Measurements from ENCODE around the gene STK10.

STK10 gene

GRCh38 chr5:172078726-172079345, 109.2 kb downstream of the STK10 start:
- no peak for DNase-seq
- H3K9me3 ChIP-seq (ENCODE audit: control insufficient read depth, low read length) = no peaks in the 10 kb centered on the region
- peak overlapping the region; percentile 27 for H3K27ac ChIP-seq (ENCODE audit: insufficient read depth, low read length, poor library complexity, severe bottlenecking)
- H3K27me3 ChIP-seq (replicated peaks; ENCODE audit: control insufficient read depth, insufficient read depth, low read length, poor library complexity, severe bottlenecking) = no peaks in the 10 kb centered on the region
- H3K36me3 ChIP-seq (ENCODE audit: control insufficient read depth, insufficient read depth, low read length) = peaks cover 76% of the 10 kb centered on the region
- H3K4me1 ChIP-seq (ENCODE audit: control insufficient read depth, insufficient read depth, low read length, poor library complexity, severe bottlenecking) = no peaks in the 10 kb centered on the region
- H3K4me3 ChIP-seq (ENCODE audit: insufficient read depth, low read depth, low read length, poor library complexity, severe bottlenecking) = no peak overlapping the region

DNA sequence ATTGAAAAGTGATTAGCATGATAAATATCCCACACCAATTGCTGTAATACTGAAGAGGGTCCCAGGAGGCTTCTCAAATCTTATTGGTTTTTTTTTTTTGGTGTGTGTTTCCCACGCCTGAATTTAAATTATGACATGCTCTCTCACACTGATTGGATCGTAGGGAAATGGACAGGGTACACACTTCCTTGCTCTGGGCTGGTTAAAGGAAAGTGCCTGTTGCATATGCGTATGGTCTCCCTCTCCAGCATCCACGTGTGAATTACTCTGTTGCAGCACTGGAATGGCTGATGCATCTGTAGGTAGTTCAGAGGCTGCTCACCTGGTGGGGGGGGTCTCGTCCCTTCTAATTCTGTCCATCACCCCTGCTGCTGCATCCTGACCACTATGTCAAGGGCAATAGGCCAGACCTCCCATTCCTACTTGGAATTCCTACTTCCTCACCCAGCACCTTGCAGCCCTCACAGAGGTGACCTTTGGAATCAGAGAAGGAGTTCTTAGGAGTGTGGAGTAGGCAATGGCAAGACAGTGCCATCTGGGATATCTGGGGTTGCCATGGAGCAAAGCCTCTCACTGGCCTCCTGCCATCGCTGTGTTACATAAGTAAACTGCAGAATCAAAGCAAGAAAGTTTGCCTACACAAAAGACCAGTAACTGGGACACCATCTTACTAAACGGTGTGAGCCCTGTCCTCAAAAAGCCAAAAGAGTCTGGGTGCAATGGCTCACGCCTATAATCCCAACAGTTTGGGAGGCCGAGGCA, 110.2 kb downstream of the STK10 start:
- H3K4me1 ChIP-seq (ENCODE audit: control insufficient read depth, insufficient read depth, low read length, poor library complexity, severe bottlenecking) = no peaks in the 10 kb centered on the region
- peaks cover 73% of the 10 kb centered on the region for H3K36me3 ChIP-seq (ENCODE audit: control insufficient read depth, insufficient read depth, low read length)
- no peaks in the 10 kb centered on the region for H3K27me3 ChIP-seq (replicated peaks; ENCODE audit: control insufficient read depth, insufficient read depth, low read length, poor library complexity, severe bottlenecking)
- DNase-seq = no peak
- no peak overlapping the region for H3K27ac ChIP-seq (ENCODE audit: insufficient read depth, low read length, poor library complexity, severe bottlenecking)
- H3K4me3 ChIP-seq (ENCODE audit: insufficient read depth, low read depth, low read length, poor library complexity, severe bottlenecking) = no peak overlapping the region
- no peaks in the 10 kb centered on the region for H3K9me3 ChIP-seq (ENCODE audit: control insufficient read depth, low read length)

DNA sequence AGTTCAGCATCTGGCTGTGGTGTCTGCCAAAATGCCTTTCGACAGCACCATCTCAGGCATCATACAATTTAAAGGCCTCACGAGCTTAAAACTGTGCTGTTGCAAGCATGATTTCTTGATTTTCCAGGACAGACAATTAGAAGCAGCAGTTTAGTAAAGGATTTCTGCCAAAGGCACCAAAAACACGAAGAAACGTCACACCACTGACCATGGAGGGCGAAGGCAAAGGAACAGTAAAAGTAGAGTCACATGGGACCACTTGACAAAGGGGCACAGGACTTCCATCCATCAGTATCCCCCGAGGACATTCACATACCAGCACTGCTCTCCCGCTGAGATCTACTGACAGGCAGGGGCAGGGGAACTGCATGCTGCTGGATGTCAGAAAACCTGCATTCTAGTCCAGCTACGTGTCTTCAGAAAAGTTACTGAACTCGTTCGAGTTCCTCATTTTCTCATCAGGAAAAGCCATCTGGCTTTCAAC, 111.2 kb downstream of the STK10 start:
- H3K27ac ChIP-seq (ENCODE audit: insufficient read depth, low read length, poor library complexity, severe bottlenecking) = no peak overlapping the region
- no peak for DNase-seq
- no peak overlapping the region for H3K4me3 ChIP-seq (ENCODE audit: insufficient read depth, low read depth, low read length, poor library complexity, severe bottlenecking)
- no peaks in the 10 kb centered on the region for H3K27me3 ChIP-seq (replicated peaks; ENCODE audit: control insufficient read depth, insufficient read depth, low read length, poor library complexity, severe bottlenecking)
- H3K4me1 ChIP-seq (ENCODE audit: control insufficient read depth, insufficient read depth, low read length, poor library complexity, severe bottlenecking) = no peaks in the 10 kb centered on the region
- H3K9me3 ChIP-seq (ENCODE audit: control insufficient read depth, low read length) = no peaks in the 10 kb centered on the region
- H3K36me3 ChIP-seq (ENCODE audit: control insufficient read depth, insufficient read depth, low read length) = peaks cover 63% of the 10 kb centered on the region

DNA sequence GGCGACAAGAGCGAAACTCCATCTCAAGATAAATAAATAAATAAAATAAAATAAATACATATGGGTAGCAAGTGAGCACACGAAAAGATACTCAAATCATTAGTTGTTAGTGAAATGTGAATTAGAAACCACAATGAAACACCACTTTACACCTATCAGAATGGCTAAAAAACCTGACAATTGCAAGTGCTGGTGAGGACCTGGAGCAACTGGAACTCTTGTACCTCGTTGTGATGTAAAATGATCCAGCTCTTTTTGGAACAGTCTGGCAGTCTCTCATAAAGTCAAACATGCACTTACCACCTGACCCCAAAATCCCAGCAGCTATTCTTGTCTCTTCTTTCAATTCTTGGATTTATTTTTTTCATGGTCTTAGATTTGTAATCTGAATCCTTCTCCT, 112.4 kb downstream of the STK10 start:
- H3K9me3 ChIP-seq (ENCODE audit: control insufficient read depth, low read length) = no peaks in the 10 kb centered on the region
- H3K36me3 ChIP-seq (ENCODE audit: control insufficient read depth, insufficient read depth, low read length) = peaks cover 53% of the 10 kb centered on the region
- H3K27ac ChIP-seq (ENCODE audit: insufficient read depth, low read length, poor library complexity, severe bottlenecking) = no peak overlapping the region
- H3K27me3 ChIP-seq (replicated peaks; ENCODE audit: control insufficient read depth, insufficient read depth, low read length, poor library complexity, severe bottlenecking) = no peaks in the 10 kb centered on the region
- no peak overlapping the region for H3K4me3 ChIP-seq (ENCODE audit: insufficient read depth, low read depth, low read length, poor library complexity, severe bottlenecking)
- no peak for DNase-seq
- peaks cover 7% of the 10 kb centered on the region for H3K4me1 ChIP-seq (ENCODE audit: control insufficient read depth, insufficient read depth, low read length, poor library complexity, severe bottlenecking)

GRCh38 chr5:172074896-172075295, 113.1 kb downstream of the STK10 start:
- Histone ChIP-seq H3K4me3 (ENCODE audit: insufficient read depth, low read depth, low read length, poor library complexity, severe bottlenecking) (no peak overlapping the region), H3K4me1 (ENCODE audit: control insufficient read depth, insufficient read depth, low read length, poor library complexity, severe bottlenecking) (peaks cover 10% of the 10 kb centered on the region), H3K27ac (ENCODE audit: insufficient read depth, low read length, poor library complexity, severe bottlenecking) (no peak overlapping the region), H3K36me3 (ENCODE audit: control insufficient read depth, insufficient read depth, low read length) (peaks cover 45% of the 10 kb centered on the region), H3K9me3 (ENCODE audit: control insufficient read depth, low read length) (no peaks in the 10 kb centered on the region), H3K27me3 (replicated peaks; ENCODE audit: control insufficient read depth, insufficient read depth, low read length, poor library complexity, severe bottlenecking) (no peaks in the 10 kb centered on the region)
- DNase-seq = no peak

DNA sequence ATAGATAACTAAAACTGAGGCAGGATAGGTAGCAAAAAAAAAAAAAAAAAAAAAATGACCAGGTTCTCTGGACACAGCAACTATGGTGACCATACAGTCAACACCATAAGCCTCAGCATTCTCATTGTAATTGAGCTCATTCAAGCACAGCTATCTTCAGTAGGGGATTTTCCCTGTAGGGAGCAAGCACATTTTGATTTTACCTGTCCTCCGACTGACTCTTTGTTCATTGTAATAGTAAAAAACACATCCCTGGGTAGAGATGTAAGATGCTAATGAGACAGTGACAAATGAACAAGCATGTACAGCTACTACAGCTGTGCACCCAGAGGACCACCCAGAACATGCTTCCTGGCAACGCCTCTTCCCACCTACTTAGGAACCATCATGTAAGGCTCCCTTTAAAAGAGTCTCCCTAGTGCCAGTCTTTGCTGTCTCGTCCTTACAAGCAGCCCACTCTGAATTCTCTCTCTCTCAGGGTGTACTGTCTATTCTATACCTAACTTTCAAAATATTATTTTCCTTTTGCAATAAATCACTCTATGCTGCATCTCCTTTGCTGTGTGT, 116.6 kb downstream of the STK10 start:
- no peak for DNase-seq
- H3K9me3 ChIP-seq (ENCODE audit: control insufficient read depth, low read length) = no peaks in the 10 kb centered on the region
- peak overlapping the region; percentile 23 for H3K27ac ChIP-seq (ENCODE audit: insufficient read depth, low read length, poor library complexity, severe bottlenecking)
- no peaks in the 10 kb centered on the region for H3K27me3 ChIP-seq (replicated peaks; ENCODE audit: control insufficient read depth, insufficient read depth, low read length, poor library complexity, severe bottlenecking)
- peaks cover 31% of the 10 kb centered on the region for H3K4me1 ChIP-seq (ENCODE audit: control insufficient read depth, insufficient read depth, low read length, poor library complexity, severe bottlenecking)
- no peak overlapping the region for H3K4me3 ChIP-seq (ENCODE audit: insufficient read depth, low read depth, low read length, poor library complexity, severe bottlenecking)
- peaks cover 15% of the 10 kb centered on the region for H3K36me3 ChIP-seq (ENCODE audit: control insufficient read depth, insufficient read depth, low read length)

GRCh38 chr5:172065431-172066065, 122.5 kb downstream of the STK10 start:
- Histone ChIP-seq H3K36me3 (ENCODE audit: control insufficient read depth, insufficient read depth, low read length) (peaks cover 48% of the 10 kb centered on the region), H3K9me3 (ENCODE audit: control insufficient read depth, low read length) (no peaks in the 10 kb centered on the region), H3K27ac (ENCODE audit: insufficient read depth, low read length, poor library complexity, severe bottlenecking) (peak overlapping the region; percentile 79), H3K4me3 (ENCODE audit: insufficient read depth, low read depth, low read length, poor library complexity, severe bottlenecking) (no peak overlapping the region), H3K27me3 (replicated peaks; ENCODE audit: control insufficient read depth, insufficient read depth, low read length, poor library complexity, severe bottlenecking) (no peaks in the 10 kb centered on the region), H3K4me1 (ENCODE audit: control insufficient read depth, insufficient read depth, low read length, poor library complexity, severe bottlenecking) (peaks cover 39% of the 10 kb centered on the region)
- DNase-seq = no peak

- H3K4me1 ChIP-seq (ENCODE audit: control insufficient read depth, insufficient read depth, low read length, poor library complexity, severe bottlenecking) = peaks cover 35% of the 10 kb centered on the region
- DNase-seq = no peak
- peaks cover 55% of the 10 kb centered on the region for H3K36me3 ChIP-seq (ENCODE audit: control insufficient read depth, insufficient read depth, low read length)
- H3K27ac ChIP-seq (ENCODE audit: insufficient read depth, low read length, poor library complexity, severe bottlenecking) = no peak overlapping the region
- no peak overlapping the region for H3K4me3 ChIP-seq (ENCODE audit: insufficient read depth, low read depth, low read length, poor library complexity, severe bottlenecking)
- no peaks in the 10 kb centered on the region for H3K27me3 ChIP-seq (replicated peaks; ENCODE audit: control insufficient read depth, insufficient read depth, low read length, poor library complexity, severe bottlenecking)
- no peaks in the 10 kb centered on the region for H3K9me3 ChIP-seq (ENCODE audit: control insufficient read depth, low read length)
Measured at GRCh38 chr5:172064766-172065165, 123.3 kb downstream of the STK10 start.

DNA sequence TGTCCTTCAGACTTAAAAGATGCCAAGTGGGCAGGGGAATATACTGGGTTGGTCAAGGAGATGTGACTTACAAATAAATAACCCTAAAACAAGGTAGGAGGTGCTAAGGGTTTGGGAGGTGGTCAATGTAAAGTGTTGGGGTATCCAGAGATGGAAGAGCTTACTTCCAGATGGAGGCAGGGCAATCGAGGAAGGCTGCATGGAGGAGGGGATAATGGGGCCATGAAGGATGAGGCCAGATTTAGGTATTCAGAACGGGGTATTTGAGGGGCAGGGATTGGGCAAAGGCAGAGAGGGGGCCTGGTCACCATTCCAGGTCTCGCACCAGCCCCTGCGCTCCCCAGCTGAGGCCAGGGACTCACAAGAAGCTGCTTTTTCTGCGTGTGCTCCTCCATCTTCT, 123.7 kb downstream of the STK10 start:
- Histone ChIP-seq H3K4me1 (ENCODE audit: control insufficient read depth, insufficient read depth, low read length, poor library complexity, severe bottlenecking) (peaks cover 31% of the 10 kb centered on the region), H3K27ac (ENCODE audit: insufficient read depth, low read length, poor library complexity, severe bottlenecking) (no peak overlapping the region), H3K4me3 (ENCODE audit: insufficient read depth, low read depth, low read length, poor library complexity, severe bottlenecking) (no peak overlapping the region), H3K36me3 (ENCODE audit: control insufficient read depth, insufficient read depth, low read length) (peaks cover 59% of the 10 kb centered on the region), H3K9me3 (ENCODE audit: control insufficient read depth, low read length) (no peaks in the 10 kb centered on the region), H3K27me3 (replicated peaks; ENCODE audit: control insufficient read depth, insufficient read depth, low read length, poor library complexity, severe bottlenecking) (no peaks in the 10 kb centered on the region)
- DNase-seq = no peak
